ENCODE data around the gene TM4SF18.
A peak's percentile ranks its signal among the peaks of the same experiment; 100 is the strongest.

Gene TM4SF18

GRCh38 chr3:149280671-149281349, 52.6 kb downstream of the TM4SF18 start:
- FAIRE-seq: no peak

- FAIRE-seq: peak; percentile 85
These were observed 54.5 kb downstream of the TM4SF18 start for GRCh38 chr3:149278911-149279310.

- FAIRE-seq: no peak
These were observed 56.1 kb downstream of the TM4SF18 start for GRCh38 chr3:149277331-149277813.

GRCh38 chr3:149276619-149277018, 56.8 kb downstream of the TM4SF18 start:
- FAIRE-seq: no peak

GRCh38 chr3:149274220-149274619, 59.2 kb downstream of the TM4SF18 start:
- peak; percentile 52 for FAIRE-seq

- peak; percentile 99 for FAIRE-seq
These were observed 60.2 kb downstream of the TM4SF18 start for GRCh38 chr3:149273096-149273751.

GRCh38 chr3:149271669-149272068, 61.8 kb downstream of the TM4SF18 start:
- no peak for FAIRE-seq

GRCh38 chr3:149270180-149270579, 63.3 kb downstream of the TM4SF18 start:
- FAIRE-seq: peak; percentile 13

- FAIRE-seq: no peak
These were observed 63.7 kb downstream of the TM4SF18 start for GRCh38 chr3:149269687-149270086.

Data from G401.6 (cell line).